Prostate gland (tissue), 2 donors: ENCODE data around the gene CHDH.

Source experiments
- CTCF ChIP-seq, 4 experiments: fragments of 200-600 bp in 2 of 4; fragments of 450-650 bp in 2 of 4; sonication (generic) in 2 of 4; IDR thresholded peaks; 1 replicate in 3 of 4; 2 replicates in 1 of 4; pipeline ENCODE4 v1.5.1; 2016 to 2019; ENCODE audit warnings: antibody characterized with exemption in 4 of 4, mild to moderate bottlenecking in 2 of 4, moderate library complexity in 2 of 4
- POLR2A ChIP-seq: fragments of 450-650 bp; IDR thresholded peaks from one replicate; pipeline ENCODE4 v1.6.1; 2016; ENCODE audit warnings: antibody characterized with exemption, mild to moderate bottlenecking
- POLR2AphosphoS5 ChIP-seq: sonication (generic); formaldehyde crosslinking; IDR thresholded peaks from one replicate; pipeline ENCODE4 v1.6.1; 2017; ENCODE audit warnings: antibody characterized with exemption

- TF ChIP-seq POLR2A, result no peak
- TF ChIP-seq CTCF (IDR thresholded peaks at IDR 0.05), result no peak
- no peak for TF ChIP-seq POLR2AphosphoS5
Measured at GRCh38 chr3:53856964-53857363, 10.7 kb upstream of the CHDH start.
